GM19467 (cell line): ENCODE results near the gene TFPT.
A peak's percentile ranks its signal among the peaks of the same experiment; 100 is the strongest.
"Not testable (repeated sequence)": the region's sequence is repeated elsewhere in the genome, so short reads cannot be mapped to it uniquely, and the experiment has no call there.

Experiments used
- ATAC-seq: cut with Tn5 transposase; IDR thresholded peaks from one replicate; pipeline ENCODE4 v1.9.1; 2021; ENCODE audit warnings: mild to moderate bottlenecking, moderate library complexity; ENCODE audit not compliant: unreplicated experiment

Gene TFPT

DNA sequence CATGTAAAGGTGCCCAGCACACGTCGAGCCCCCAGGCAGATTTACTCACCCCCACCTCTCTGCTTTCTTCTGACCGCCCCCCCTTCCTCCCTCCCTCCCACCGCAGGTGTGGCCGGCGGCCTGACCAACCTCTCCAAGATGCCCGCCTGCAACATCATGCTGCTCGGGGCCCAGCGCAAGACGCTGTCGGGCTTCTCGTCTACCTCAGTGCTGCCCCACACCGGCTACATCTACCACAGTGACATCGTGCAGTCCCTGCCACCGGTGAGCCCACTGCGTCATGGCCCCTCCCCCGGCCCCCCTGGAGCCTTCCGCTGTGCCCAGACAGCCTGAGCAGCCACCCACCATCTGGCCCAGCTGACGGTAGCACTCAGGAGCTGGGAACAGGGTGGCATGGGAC is 8.9 kb upstream of the TFPT start:
- ATAC-seq, result no peak

GRCh38 chr19:54123682-54124081 is 8.2 kb upstream of the TFPT start:
- ATAC-seq, result no peak

DNA sequence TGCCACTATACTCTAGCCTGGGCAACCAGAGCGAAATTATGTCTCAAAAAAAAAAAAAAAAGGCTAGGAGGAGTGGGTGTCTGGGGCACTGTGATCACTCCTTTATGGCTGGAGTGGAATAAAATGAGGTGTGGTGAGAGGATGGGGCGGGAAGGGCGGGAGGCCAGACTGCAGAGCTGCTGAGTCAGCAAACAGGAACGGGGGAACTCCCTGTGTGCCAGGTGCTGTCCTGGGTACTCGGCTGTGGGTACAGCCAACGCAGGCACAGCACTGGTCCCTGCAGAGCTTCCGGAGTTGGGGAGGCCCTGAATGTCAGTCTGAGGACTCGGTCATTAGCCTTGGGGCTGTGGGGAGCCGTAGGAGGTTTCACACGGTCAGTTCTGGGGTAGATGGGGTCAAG is 5.8 kb upstream of the TFPT start:
- ATAC-seq, result no peak

- ATAC-seq, result no peak
Measured at GRCh38 chr19:54114340-54115108, 933 bp downstream of the TFPT start.

DNA sequence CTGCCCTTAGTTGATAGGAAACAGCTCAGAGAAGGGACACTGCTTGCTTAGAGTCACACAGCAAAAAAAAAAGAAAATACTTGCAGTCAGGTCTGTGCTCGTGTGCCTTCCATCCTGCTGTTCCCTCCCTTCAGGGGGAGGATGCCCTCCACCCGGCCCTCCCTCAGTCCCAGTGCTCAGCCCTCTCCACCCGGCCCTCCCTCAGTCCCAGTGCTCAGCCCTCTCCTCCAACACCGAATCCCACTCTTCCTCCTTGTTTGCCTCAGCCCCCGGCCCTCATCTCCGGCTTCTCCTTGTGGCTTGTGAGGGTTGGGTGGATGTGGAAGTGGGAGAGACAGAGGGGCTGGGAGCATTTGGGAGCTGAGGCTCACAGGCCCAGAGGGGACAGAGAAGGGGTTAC is 5.8 kb downstream of the TFPT start:
- ATAC-seq, result no peak

GRCh38 chr19:54108496-54108895 is 7.0 kb downstream of the TFPT start:
- ATAC-seq, result no peak

DNA sequence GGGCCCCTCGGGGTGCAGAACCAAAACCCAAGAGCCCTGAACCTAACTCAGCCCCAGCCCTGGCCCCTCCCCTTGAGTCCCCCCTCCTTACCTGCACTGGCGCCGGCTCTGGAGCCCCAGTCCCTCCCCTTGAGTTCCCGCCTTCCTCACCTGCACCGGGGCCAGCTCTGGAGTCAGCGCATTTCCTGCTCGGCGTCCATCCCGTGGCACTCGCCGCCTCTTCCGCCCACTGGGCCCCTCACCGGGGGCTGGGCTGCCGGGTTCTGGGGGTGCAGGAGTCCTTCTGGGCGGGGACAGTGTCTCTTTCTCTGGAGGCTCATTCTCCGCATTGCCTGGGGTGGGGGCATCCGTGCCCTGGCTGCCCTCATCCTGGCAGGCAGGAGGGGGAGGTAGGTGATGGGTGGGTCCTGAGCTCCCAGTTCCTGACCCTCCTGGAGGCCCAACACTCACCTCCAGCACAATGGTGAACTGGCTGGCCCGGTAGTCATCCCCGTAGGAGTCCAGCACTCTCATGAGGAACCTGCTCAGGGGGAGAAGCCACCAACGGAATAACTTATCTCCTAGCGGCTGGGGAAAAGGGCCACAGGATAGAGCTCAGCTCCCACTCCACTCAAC is 7.5 kb downstream of the TFPT start:
- no peak for ATAC-seq

- no peak for ATAC-seq
Measured at GRCh38 chr19:54106716-54107115, 8.7 kb downstream of the TFPT start.

- no peak for ATAC-seq
Measured at GRCh38 chr19:54105796-54106195, 9.7 kb downstream of the TFPT start.

GRCh38 chr19:54104998-54105715 is 10.3 kb downstream of the TFPT start:
- ATAC-seq, result no peak

GRCh38 chr19:54102421-54103169 is 12.9 kb downstream of the TFPT start, which contains the start of gene NDUFA3:
TSS of gene NDUFA3 (plus strand) at chr19:54102855. CDS start at chr19:54102879, 24 bp downstream.
- ATAC-seq, result peak; percentile 98

- no peak for ATAC-seq
Measured at GRCh38 chr19:54100561-54100960, 14.9 kb downstream of the TFPT start, which contains the start of gene OSCAR. TSS of gene OSCAR (minus strand) at chr19:54100803. CDS start at chr19:54100792, 11 bp downstream.

DNA sequence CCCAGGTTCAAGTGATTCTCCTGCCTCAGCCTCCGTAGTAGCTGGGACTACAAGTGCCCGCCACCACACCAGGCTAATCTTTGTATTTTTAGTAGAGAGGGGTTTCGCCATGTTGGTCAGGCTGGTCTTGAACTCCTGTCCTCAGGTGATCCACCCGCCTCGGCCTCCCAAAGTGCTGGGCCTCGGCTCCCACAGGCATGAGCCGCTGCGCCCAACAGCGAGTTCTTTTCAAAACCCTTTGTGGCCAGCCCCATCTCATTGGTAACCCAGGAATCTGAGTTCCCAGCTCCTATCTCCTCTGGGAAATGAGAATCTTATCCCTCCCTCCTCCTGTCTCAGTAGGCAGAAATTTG is 15.6 kb downstream of the TFPT start:
- ATAC-seq, result not testable (repeated sequence)

- ATAC-seq, result no peak
Measured at GRCh38 chr19:54099190-54099902, 16.1 kb downstream of the TFPT start.

- no peak for ATAC-seq
Measured at GRCh38 chr19:54096617-54097106, 18.8 kb downstream of the TFPT start.

DNA sequence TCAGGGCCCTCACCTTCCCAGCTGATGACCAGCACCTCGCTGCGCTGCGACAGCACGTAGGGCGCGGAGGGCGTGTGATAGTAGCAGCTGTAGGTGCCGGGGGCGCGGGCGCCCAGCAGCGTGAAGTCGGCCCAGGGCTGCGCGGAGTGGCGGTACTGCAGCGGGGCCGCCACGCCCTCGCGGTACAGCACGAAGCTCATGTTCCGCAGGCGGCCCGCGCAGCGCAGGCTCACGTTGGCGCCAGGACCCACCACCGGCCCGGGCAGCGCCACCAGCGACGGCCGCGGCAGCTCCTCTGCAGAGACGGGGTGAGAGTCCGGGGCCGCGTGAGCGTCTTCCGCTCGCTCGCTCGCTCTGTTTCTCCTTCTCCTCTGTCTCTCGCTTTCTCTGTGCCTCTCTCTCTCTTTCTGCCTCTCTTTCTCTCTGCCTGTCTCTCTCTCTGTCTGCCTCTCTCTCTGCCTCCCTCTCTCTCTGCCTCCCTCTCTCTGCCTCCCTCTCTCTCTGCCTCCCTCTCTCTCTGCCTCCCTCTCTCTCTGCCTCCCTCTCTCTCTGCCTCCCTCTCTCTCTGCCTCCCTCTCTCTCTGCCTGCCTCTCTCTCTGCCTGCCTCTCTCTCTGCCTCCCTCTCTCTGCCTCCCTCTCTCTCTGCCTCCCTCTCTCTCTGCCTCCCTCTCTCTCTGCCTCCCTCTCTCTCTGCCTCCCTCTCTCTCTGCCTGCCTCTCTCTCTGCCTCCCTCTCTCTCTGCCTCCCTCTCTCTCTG is 19.4 kb downstream of the TFPT start:
- not testable (repeated sequence) for ATAC-seq

DNA sequence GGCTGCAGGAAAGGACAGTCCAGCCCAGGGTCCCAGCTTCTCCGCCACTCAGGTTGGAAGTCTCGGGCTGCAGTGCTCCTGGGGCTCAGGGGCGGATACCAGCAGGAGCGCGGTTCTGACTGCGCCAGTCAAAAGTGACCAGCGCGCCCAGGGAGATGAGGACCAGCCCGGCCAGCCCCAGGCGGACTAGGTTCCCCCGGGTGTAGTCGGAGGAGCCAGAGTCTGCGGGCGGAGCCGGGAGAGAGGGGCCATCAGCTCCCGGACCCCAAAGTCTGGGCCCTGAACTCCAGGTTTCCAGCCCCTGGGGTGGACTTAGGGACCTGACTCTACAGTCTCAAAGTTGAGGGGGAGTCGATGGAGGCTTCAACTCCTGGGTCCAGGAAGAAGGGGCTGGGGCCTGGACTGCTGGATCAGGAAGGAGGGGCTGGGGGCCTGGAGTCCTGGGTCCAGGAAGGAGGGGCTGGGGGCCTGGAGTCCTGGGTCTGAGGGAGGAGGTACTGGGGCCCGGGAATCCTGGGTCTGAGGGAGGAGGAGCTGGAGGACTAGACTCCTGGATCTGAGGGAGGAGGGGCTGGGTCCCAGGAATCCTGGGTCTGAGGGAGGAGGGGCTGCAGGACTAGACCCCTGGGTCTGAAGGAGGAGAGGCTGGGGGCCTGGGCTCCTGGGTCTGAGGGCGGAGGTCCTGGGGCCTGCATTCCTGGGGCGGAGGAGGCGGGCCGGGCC is 20.2 kb downstream of the TFPT start:
- ATAC-seq, result no peak

DNA sequence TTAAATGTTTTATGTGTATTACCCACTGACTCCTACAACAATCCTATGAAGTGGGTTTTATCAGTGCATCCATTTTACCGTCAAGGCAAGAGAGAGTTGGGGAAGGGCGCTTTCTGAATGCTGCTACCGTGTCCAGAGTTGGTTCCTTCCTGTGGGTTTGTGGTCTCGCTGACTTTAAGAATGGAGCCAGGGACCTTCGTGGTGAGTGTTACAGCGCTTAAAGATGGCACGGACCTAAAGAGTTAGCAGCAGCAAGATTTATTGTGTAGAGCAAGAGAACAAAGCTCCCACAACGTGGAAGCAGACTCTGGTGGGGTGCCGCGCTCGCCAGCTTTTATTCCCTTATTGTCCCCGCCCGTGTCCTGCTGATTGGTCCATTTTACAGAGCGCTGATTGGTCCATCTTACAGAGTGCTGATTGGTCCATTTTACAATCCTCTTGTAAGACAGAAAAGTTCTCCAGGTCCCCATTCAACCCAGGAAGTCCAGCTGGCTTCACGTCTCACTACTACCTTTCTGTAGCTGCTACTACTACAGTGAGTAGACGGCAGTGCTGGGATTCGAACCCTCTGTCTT is 20.9 kb downstream of the TFPT start:
- no peak for ATAC-seq

DNA sequence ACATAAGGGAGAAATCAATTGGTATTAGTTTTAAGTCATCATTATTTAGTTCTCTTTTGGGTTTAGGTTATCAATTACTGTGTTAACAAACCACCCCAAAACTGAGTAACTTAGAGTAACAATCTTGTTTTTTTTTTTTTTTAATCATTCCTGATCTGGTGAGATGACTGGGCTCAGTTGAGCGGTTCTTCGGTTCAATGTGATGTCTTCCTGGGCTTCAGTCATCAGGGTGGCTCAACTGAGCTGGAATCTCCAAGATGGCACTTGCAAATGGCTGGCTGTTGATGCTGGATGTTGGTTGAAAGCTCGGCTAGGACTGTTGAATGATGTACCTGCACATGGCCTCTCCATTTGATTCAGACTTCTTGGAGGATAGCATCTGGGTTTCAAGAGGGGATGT is 31.0 kb downstream of the TFPT start:
- ATAC-seq, result no peak
